Progenitor cell of endocrine pancreas (in vitro differentiated cells): Measurements from ENCODE around the gene TACC2. TPM values are rescaled to one million over a fixed set of nuclear protein-coding genes. Genes with fewer than 3 reads are reported as not detected.
A peak's percentile ranks its signal among the peaks of the same experiment; 100 is the strongest.

ENCODE experiments used
- DNase-seq: peaks from one replicate; pipeline ENCODE4 v3.0.0; 2021; ENCODE audit warnings: low spot score; ENCODE audit not compliant: unreplicated experiment
- H3K27ac Mint-ChIP-seq: 2 replicates; pipeline ENCODE4 v1.8.0; 2021; ENCODE audit warnings: mild to moderate bottlenecking, moderate library complexity, mixed read lengths
- H3K27me3 Mint-ChIP-seq: 2 replicates; pipeline ENCODE4 v1.8.0; 2021; ENCODE audit warnings: mixed read lengths
- H3K36me3 Mint-ChIP-seq: 2 replicates; pipeline ENCODE4 v1.8.0; 2022; ENCODE audit warnings: mixed read lengths; ENCODE audit not compliant: insufficient read depth
- H3K4me1 Mint-ChIP-seq: 2 replicates; pipeline ENCODE4 v1.8.0; 2021; ENCODE audit warnings: low read depth, mixed read lengths
- H3K4me3 Mint-ChIP-seq: 2 replicates; pipeline ENCODE4 v1.8.0; 2021; ENCODE audit warnings: low read depth, mild to moderate bottlenecking, moderate library complexity, mixed read lengths
- H3K9me3 Mint-ChIP-seq: 2 replicates; pipeline ENCODE4 v1.8.0; 2021; ENCODE audit warnings: low read depth, mixed read lengths
- total RNA-seq: library from RNA; stranded (reverse); gene quantifications from 2 replicates; pipeline ENCODE4 v1.2.1, GENCODE V29; 2021
- TF ChIP-seq, protein P1 (sequence below): fragments of 200-600 bp; sonication (generic); IDR thresholded peaks from one replicate; pipeline ENCODE4 v1.5.0; 2021; ENCODE audit warnings: antibody characterized with exemption, mild to moderate bottlenecking; ENCODE audit not compliant: unreplicated experiment

TACC2 gene
- total RNA-seq, 1 donor from 2014 or later: 60.4 TPM

DNA sequence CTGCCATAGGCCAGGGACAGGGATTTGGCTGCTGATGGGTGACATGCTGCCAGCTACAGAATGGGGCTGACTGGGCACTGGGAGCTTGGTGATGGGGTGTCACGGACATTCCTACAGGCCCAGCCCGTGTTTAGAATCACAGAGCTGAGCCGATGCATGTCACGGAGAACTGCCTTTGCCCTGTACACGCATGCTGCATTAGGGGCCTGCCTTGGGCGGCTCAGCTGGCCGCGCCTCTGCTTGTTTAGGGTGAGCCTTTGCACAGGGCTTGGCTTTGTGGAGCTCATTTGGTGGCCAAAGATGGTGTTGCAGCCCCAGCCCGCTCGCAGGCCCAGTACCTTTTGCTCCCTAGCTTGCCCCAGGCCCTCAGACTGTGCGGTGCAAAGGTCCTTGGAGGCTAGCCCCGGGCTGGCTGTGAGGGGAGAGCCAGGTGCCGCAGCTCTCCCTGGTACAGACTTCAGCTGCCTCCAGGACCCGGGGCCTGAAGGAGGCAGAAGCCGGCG, 173.8 kb downstream of the TACC2 start:
- Mint-ChIP-seq H3K4me1 (peaks cover 47% of the 10 kb centered on the region), H3K27ac (peak overlapping the region; percentile 94), H3K4me3 (peak overlapping the region; percentile 80), H3K36me3 (peaks cover 2% of the 10 kb centered on the region), H3K27me3 (no peaks in the 10 kb centered on the region), H3K9me3 (no peaks in the 10 kb centered on the region)
- DNase-seq: peak; percentile 39
- TF ChIP-seq, protein P1, sequence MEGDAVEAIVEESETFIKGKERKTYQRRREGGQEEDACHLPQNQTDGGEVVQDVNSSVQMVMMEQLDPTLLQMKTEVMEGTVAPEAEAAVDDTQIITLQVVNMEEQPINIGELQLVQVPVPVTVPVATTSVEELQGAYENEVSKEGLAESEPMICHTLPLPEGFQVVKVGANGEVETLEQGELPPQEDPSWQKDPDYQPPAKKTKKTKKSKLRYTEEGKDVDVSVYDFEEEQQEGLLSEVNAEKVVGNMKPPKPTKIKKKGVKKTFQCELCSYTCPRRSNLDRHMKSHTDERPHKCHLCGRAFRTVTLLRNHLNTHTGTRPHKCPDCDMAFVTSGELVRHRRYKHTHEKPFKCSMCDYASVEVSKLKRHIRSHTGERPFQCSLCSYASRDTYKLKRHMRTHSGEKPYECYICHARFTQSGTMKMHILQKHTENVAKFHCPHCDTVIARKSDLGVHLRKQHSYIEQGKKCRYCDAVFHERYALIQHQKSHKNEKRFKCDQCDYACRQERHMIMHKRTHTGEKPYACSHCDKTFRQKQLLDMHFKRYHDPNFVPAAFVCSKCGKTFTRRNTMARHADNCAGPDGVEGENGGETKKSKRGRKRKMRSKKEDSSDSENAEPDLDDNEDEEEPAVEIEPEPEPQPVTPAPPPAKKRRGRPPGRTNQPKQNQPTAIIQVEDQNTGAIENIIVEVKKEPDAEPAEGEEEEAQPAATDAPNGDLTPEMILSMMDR: peak; percentile 43

DNA sequence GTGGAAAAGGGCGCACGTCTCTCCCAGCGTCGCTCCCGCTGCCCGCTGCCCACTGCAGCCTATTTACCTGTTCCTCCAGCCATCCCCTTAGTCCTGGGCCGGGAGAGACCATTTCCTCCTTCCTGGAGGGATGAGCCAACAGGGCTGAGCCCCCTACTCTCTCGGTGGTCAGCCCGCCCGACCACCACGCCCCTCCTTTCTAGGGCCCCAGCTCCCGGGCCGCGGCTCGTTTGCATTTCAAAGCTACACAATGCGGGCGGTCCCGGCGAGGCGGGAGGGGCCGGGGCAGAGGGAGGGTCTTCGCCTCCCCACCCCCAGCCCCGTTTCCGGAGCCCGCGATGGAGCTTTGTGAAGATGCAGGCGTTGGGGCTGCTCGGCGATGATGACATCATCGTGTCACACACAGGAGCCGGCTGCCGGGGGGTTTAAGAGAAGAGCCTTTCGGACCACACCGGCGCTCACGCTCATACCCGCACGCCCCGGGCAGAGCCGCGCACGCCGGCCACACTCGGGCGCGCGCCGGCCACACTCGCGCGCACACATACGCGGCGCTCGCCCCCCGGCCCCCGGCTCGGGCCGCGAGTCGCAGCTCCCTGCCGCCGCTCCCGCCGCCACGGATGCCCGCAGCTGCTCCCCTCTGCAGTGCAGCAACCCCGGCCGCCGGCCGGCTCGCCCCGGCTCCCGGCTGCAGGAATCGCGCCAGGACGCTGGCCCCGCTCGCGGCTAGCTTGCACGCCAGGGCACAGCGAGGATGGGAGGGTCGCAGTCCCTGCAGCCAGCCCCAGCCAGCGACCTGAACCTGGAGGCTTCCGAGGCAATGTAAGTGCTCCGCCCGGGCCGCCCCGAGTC, 174.4 kb downstream of the TACC2 start:
- H3K27ac Mint-ChIP-seq: peak overlapping the region; percentile 94
- peak; percentile 71 for DNase-seq
- no peaks in the 10 kb centered on the region for H3K9me3 Mint-ChIP-seq
- peak overlapping the region; percentile 81 for H3K4me3 Mint-ChIP-seq
- TF ChIP-seq, protein P1: no peak
- H3K27me3 Mint-ChIP-seq: no peaks in the 10 kb centered on the region
- peaks cover 47% of the 10 kb centered on the region for H3K4me1 Mint-ChIP-seq
- H3K36me3 Mint-ChIP-seq: peaks cover 2% of the 10 kb centered on the region

DNA sequence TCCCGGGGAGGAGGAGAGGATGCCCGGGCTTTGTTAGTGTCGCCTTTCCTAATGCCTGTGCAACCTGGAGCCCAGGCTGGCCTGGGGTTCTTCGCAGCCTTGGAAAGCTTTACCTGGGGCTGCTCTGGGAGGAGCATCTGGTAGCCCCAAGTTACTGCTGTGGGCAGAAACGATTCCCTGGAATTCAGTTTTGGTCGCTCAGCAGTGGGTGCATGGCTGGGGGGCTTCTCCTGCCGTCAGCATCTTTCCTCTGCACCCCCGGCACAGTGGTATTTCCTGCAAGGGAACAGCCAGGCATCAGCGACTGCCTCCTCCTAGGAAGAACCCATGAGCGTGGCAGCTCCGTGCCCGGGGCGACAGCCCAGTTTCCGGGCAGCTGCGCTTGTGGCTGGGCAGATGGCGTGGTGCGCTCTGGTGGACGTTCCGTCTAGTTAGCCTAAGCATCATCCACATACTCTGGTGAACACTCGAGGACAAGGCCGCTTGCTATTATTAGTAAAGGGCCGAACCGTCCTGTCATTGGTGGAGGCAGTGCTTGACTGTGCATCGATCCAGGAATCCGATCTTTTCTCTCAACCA, 175.1 kb downstream of the TACC2 start:
- Mint-ChIP-seq H3K27ac (peak overlapping the region; percentile 82), H3K36me3 (no peaks in the 10 kb centered on the region), H3K4me1 (peaks cover 43% of the 10 kb centered on the region), H3K9me3 (no peaks in the 10 kb centered on the region), H3K27me3 (no peaks in the 10 kb centered on the region), H3K4me3 (peak overlapping the region; percentile 81)
- DNase-seq: peak; percentile 23
- TF ChIP-seq, protein P1: no peak

DNA sequence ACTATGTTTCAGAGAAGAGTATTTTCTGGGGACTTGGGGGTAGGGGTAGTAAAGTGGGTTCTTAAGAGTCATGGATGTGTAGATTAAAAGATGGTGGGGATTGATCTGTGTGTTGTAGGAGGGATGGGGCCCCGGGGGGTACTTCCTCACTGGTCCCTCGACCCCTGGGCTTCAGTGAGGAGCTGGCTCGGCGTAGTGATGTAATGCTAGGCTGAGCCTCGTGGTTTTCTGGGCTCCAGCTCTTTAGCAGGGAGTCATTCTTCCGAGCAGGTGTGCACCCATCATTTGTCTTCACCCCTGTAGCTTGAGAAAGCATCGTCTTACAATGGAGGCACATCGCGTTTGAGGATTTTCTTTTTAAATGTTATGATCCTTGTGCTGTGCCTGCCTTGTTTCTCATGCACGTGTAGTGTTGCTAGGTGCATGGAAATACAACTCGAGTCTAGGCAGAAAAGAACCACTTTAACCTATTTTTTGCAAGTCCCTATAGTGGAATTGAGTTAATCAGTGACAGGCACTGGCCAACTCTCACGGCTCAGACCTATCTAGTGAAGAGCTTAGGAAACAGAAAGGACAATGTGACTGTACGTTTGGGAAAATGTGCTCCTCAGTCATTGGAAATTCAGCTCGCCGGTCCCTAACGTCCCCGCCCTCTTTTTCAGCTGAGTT, 176.0 kb downstream of the TACC2 start:
- H3K27ac Mint-ChIP-seq: peak overlapping the region; percentile 82
- TF ChIP-seq, protein P1: no peak
- peaks cover 36% of the 10 kb centered on the region for H3K4me1 Mint-ChIP-seq
- H3K36me3 Mint-ChIP-seq: peaks cover under 1% of the 10 kb centered on the region
- no peaks in the 10 kb centered on the region for H3K9me3 Mint-ChIP-seq
- DNase-seq: no peak
- H3K27me3 Mint-ChIP-seq: no peaks in the 10 kb centered on the region
- peak overlapping the region; percentile 81 for H3K4me3 Mint-ChIP-seq
